Keratinocyte (primary cell): ENCODE data around the gene THAP3. TPM values are rescaled to one million over a fixed set of nuclear protein-coding genes. Genes with fewer than 3 reads are reported as not detected.

Source experiments
- DNase-seq: peaks from one replicate; pipeline ENCODE4 v3.0.0-alpha.2; 2011; ENCODE audit warnings: low read depth, missing footprints, low spot score
- FAIRE-seq: peaks from 2 replicates; lab custom pipeline; 2011; peaks lifted over from hg19 to GRCh38; lab: Jason Lieb, UNC
- H2AFZ ChIP-seq: 2 replicates; pipeline ENCODE4 v1.6.0; 2012; ENCODE audit warnings: low read length, control low read depth, inconsistent platforms; ENCODE audit not compliant: control insufficient read depth
- H3K27ac ChIP-seq: 2 replicates; pipeline ENCODE4 v1.5.1; 2011; ENCODE audit warnings: low read length; ENCODE audit not compliant: control insufficient read depth, insufficient read depth
- H3K27me3 ChIP-seq: 3 replicates; pipeline ENCODE4 v1.6.0; 2011; ENCODE audit warnings: low read length; ENCODE audit not compliant: control insufficient read depth, insufficient read depth; ENCODE audit errors: extremely low read depth
- H3K36me3 ChIP-seq, 2 experiments: 2 replicates in 1 of 2; 3 replicates in 1 of 2; pipeline ENCODE4 v1.5.1; 2011; ENCODE audit warnings: low read length in 2 of 2, mild to moderate bottlenecking in 1 of 2; ENCODE audit not compliant: control insufficient read depth in 2 of 2, insufficient read depth in 2 of 2; ENCODE audit errors: extremely low read depth in 1 of 2
- H3K4me1 ChIP-seq: 3 replicates; pipeline ENCODE4 v1.5.1; 2011; ENCODE audit warnings: low read length; ENCODE audit not compliant: control insufficient read depth, insufficient read depth; ENCODE audit errors: extremely low read depth
- H3K4me2 ChIP-seq: 3 replicates; pipeline ENCODE4 v1.6.0; 2011; ENCODE audit warnings: low read depth, low read length; ENCODE audit not compliant: control insufficient read depth, insufficient read depth; ENCODE audit errors: extremely low read depth
- H3K4me3 ChIP-seq, 3 experiments: fragments of 200-600 bp in 1 of 3; sonication (generic) in 1 of 3; 2 replicates in 2 of 3; 3 replicates in 1 of 3; pipeline ENCODE4 v1.5.1; 2011 to 2016; ENCODE audit warnings: low read length in 3 of 3, mild to moderate bottlenecking in 3 of 3, control low read depth in 2 of 3, inconsistent platforms in 1 of 3, low read depth in 1 of 3, mixed read lengths in 1 of 3, mixed run types in 1 of 3, moderate library complexity in 1 of 3; ENCODE audit not compliant: control insufficient read depth in 2 of 3, insufficient read depth in 2 of 3; ENCODE audit errors: extremely low read depth in 1 of 3
- H3K79me2 ChIP-seq: 2 replicates; pipeline ENCODE4 v1.6.0; 2012; ENCODE audit warnings: low read length; ENCODE audit not compliant: control insufficient read depth, insufficient read depth
- H3K9ac ChIP-seq: 3 replicates; pipeline ENCODE4 v1.6.0; 2011; ENCODE audit warnings: low read length; ENCODE audit not compliant: control insufficient read depth, insufficient read depth; ENCODE audit errors: extremely low read depth
- H3K9me1 ChIP-seq: 3 replicates; pipeline ENCODE4 v1.6.0; 2011; ENCODE audit warnings: low read length; ENCODE audit not compliant: control insufficient read depth, insufficient read depth; ENCODE audit errors: extremely low read depth
- H3K9me3 ChIP-seq: 2 replicates; pipeline ENCODE4 v1.5.1; 2012; ENCODE audit warnings: low read depth, low read length; ENCODE audit not compliant: control insufficient read depth
- H4K20me1 ChIP-seq: 3 replicates; pipeline ENCODE4 v1.6.0; 2011; ENCODE audit warnings: low read length; ENCODE audit not compliant: control insufficient read depth, insufficient read depth; ENCODE audit errors: extremely low read depth
- EZH2 ChIP-seq: IDR thresholded peaks from one replicate; pipeline ENCODE4 v1.6.1; 2012; ENCODE audit warnings: inconsistent platforms, mild to moderate bottlenecking, low read length, moderate library complexity
- dilution Hi-C: fragments of 300-500 bp; cut with MboI; formaldehyde crosslinking; loops from one replicate; pipeline ENCODE4 v1.7.0; 2020; ENCODE audit warnings: low sequenced_read_pairs; ENCODE audit not compliant: extremely low pct_ligation_motif_present
- polyA plus RNA-seq, 5 experiments: library from polyadenylated mRNA; depleted of rRNA in 3 of 5; stranded (reverse) in 3 of 5; stranded (forward) in 1 of 5; unstranded in 1 of 5; fragments of >200 nt; gene quantifications; 1 replicate in 1 of 5; 2 replicates in 3 of 5; 3 replicates in 1 of 5; pipeline versions ENCODE4 v1.2.1 to v1.2.3, GENCODE V29; 2011 to 2012; ENCODE audit warnings: missing spikeins in 2 of 5, low read depth in 1 of 5, low replicate concordance in 1 of 5
- TF ChIP-seq, protein P1 (sequence below), 3 experiments: IDR thresholded peaks in 1 of 3; conservative IDR thresholded peaks in 1 of 3; optimal IDR thresholded peaks in 1 of 3; 2 replicates in 2 of 3; 3 replicates in 1 of 3; pipeline versions ENCODE3 to v1.5.1; 2011; ENCODE audit warnings: low read length in 3 of 3, mild to moderate bottlenecking in 3 of 3, moderate library complexity in 2 of 3, control low read depth in 1 of 3, inconsistent platforms in 1 of 3; ENCODE audit not compliant: insufficient read depth in 2 of 3; ENCODE audit errors: extremely low read depth in 1 of 3

THAP3 gene
- polyA plus RNA-seq, 1 donor (not counting 4 experiments of a cell fraction or from before 2014, with no cell fraction given) = 5.1 TPM

GRCh38 chr1:6672558-6672957, 47.9 kb downstream of the THAP3 start:
- H2AFZ ChIP-seq = no peak overlapping the region
- no peaks in the 10 kb centered on the region for H3K4me1 ChIP-seq
- no peak overlapping the region for H3K4me3 ChIP-seq
- FAIRE-seq (no peak), DNase-seq (no peak)
- no peak overlapping the region for H3K4me2 ChIP-seq
- no peaks in the 10 kb centered on the region for H3K9me1 ChIP-seq
- TF ChIP-seq, protein P1, sequence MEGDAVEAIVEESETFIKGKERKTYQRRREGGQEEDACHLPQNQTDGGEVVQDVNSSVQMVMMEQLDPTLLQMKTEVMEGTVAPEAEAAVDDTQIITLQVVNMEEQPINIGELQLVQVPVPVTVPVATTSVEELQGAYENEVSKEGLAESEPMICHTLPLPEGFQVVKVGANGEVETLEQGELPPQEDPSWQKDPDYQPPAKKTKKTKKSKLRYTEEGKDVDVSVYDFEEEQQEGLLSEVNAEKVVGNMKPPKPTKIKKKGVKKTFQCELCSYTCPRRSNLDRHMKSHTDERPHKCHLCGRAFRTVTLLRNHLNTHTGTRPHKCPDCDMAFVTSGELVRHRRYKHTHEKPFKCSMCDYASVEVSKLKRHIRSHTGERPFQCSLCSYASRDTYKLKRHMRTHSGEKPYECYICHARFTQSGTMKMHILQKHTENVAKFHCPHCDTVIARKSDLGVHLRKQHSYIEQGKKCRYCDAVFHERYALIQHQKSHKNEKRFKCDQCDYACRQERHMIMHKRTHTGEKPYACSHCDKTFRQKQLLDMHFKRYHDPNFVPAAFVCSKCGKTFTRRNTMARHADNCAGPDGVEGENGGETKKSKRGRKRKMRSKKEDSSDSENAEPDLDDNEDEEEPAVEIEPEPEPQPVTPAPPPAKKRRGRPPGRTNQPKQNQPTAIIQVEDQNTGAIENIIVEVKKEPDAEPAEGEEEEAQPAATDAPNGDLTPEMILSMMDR (optimal IDR thresholded peaks at IDR 0.05 in 1 of 3, IDR thresholded peaks at IDR 0.05 in 1 of 3, conservative IDR thresholded peaks at IDR 0.05 in 1 of 3; ENCODE audit: extremely low read depth in 1 of 3, insufficient read depth in 2 of 3, low read length in 3 of 3) = no peak
- no peak for TF ChIP-seq EZH2
- H3K79me2 ChIP-seq = no peaks in the 10 kb centered on the region
- no peaks in the 10 kb centered on the region for H3K9me3 ChIP-seq
- H3K36me3 ChIP-seq = peaks cover 12 to 14% of the 10 kb centered on the region in 2 experiments
- no peaks in the 10 kb centered on the region for H4K20me1 ChIP-seq
- dilution Hi-C loops = no loop called here
- no peak overlapping the region for H3K9ac ChIP-seq
- H3K27ac ChIP-seq = no peak overlapping the region
- no peaks in the 10 kb centered on the region for H3K27me3 ChIP-seq

GRCh38 chr1:6673816-6674398, 49.2 kb downstream of the THAP3 start:
- H3K4me1 ChIP-seq = no peaks in the 10 kb centered on the region
- dilution Hi-C loops = no loop called here

DNA sequence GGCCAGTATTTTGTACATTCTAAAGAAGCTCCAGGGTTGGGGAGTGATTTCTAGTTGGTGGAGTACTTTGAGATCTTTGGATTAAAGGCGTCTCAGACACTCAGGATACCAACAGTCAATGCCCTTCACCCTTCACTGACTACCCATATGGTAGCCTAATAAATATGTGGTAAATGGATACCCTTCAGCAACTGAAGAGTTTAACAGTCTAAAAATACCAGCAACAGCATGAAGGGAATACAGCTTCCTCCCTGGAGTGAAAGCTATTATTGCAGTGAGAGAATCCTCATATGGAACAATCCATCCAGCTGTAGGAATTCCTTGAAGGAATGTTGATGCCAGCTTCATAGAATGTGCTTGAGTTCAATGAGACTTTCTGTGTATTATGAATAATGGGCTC, 50.1 kb downstream of the THAP3 start:
- TF ChIP-seq EZH2 = no peak
- TF ChIP-seq, protein P1 (optimal IDR thresholded peaks at IDR 0.05 in 1 of 3, IDR thresholded peaks at IDR 0.05 in 1 of 3, conservative IDR thresholded peaks at IDR 0.05 in 1 of 3; ENCODE audit: extremely low read depth in 1 of 3, insufficient read depth in 2 of 3, low read length in 3 of 3) = no peak

More at GRCh38 chr1:6673816-6674398, 49.2 kb downstream of the THAP3 start:
- H3K9me1 ChIP-seq = no peaks in the 10 kb centered on the region
- DNase-seq = no peak
- FAIRE-seq = no peak
- peaks cover 12 to 17% of the 10 kb centered on the region in 2 experiments for H3K36me3 ChIP-seq
- no peaks in the 10 kb centered on the region for H4K20me1 ChIP-seq
- no peak for TF ChIP-seq EZH2
- H3K27ac ChIP-seq = no peak overlapping the region
- no peaks in the 10 kb centered on the region for H3K27me3 ChIP-seq
- H3K9ac ChIP-seq = no peak overlapping the region
- no peak overlapping the region for H2AFZ ChIP-seq
- H3K9me3 ChIP-seq = no peaks in the 10 kb centered on the region
- no peak overlapping the region for H3K4me3 ChIP-seq
- no peaks in the 10 kb centered on the region for H3K79me2 ChIP-seq
- no peak overlapping the region for H3K4me2 ChIP-seq

More for the DNA sequence above, 50.1 kb downstream of the THAP3 start:
- Histone ChIP-seq H3K9ac (no peak overlapping the region), H3K4me1 (no peaks in the 10 kb centered on the region), H3K9me1 (no peaks in the 10 kb centered on the region), H3K4me3 (no peak overlapping the region), H3K9me3 (no peaks in the 10 kb centered on the region), H3K79me2 (no peaks in the 10 kb centered on the region), H4K20me1 (no peaks in the 10 kb centered on the region), H3K27me3 (no peaks in the 10 kb centered on the region), H3K27ac (no peak overlapping the region), H3K4me2 (no peak overlapping the region), H3K36me3 (peaks cover 12 to 17% of the 10 kb centered on the region in 2 experiments), H2AFZ (no peak overlapping the region)
- DNase-seq (no peak), FAIRE-seq (no peak)
- dilution Hi-C loops = no loop called here
